HT1080 (cell line): Measurements from ENCODE around the gene SHLD1. TPM values are rescaled to one million over a fixed set of nuclear protein-coding genes. Genes with fewer than 3 reads are reported as not detected.

Experiments
- DNase-seq: peaks from one replicate; pipeline ENCODE4 v3.0.0-alpha.2; 2015; ENCODE audit warnings: low read depth
- total RNA-seq: library from RNA; depleted of rRNA; stranded (reverse); fragments of >200 nt; shearing (Covaris generic); gene quantifications from 2 replicates; pipeline ENCODE4 v1.2.3, GENCODE V29; 2014

Gene SHLD1
- total RNA-seq, 1 experiment from 2014 or later, result 3.6 TPM

- no peak for DNase-seq
These were observed 95.7 kb downstream of the SHLD1 start for GRCh38 chr20:5845681-5846615.

- peak; percentile 76 for DNase-seq
These were observed 98.7 kb downstream of the SHLD1 start for GRCh38 chr20:5848711-5849505.

GRCh38 chr20:5855939-5856338, 105.7 kb downstream of the SHLD1 start:
- no peak for DNase-seq

GRCh38 chr20:5859608-5860007, 109.4 kb downstream of the SHLD1 start:
- peak; percentile 27 for DNase-seq

- no peak for DNase-seq
These were observed 112.5 kb downstream of the SHLD1 start for GRCh38 chr20:5862703-5863039.

- DNase-seq, result peak; percentile 96
These were observed 113.0 kb downstream of the SHLD1 start for GRCh38 chr20:5863040-5863833.

- no peak for DNase-seq
These were observed 114.2 kb downstream of the SHLD1 start for GRCh38 chr20:5864428-5864827.

GRCh38 chr20:5864873-5865587, 114.8 kb downstream of the SHLD1 start:
- DNase-seq, result peak; percentile 64

GRCh38 chr20:5865604-5866003, 115.4 kb downstream of the SHLD1 start:
- DNase-seq, result no peak

GRCh38 chr20:5870568-5870981, 120.4 kb downstream of the SHLD1 start:
- DNase-seq, result no peak

- DNase-seq, result no peak
These were observed 121.5 kb downstream of the SHLD1 start for GRCh38 chr20:5871459-5872410.

GRCh38 chr20:5877128-5877527, 126.9 kb downstream of the SHLD1 start:
- no peak for DNase-seq

- DNase-seq, result no peak
These were observed 130.1 kb downstream of the SHLD1 start for GRCh38 chr20:5880326-5880725.

GRCh38 chr20:5881703-5882102, 131.5 kb downstream of the SHLD1 start:
- DNase-seq, result no peak

- no peak for DNase-seq
These were observed 132.0 kb downstream of the SHLD1 start for GRCh38 chr20:5882166-5882565.

- DNase-seq, result no peak
These were observed 134.5 kb downstream of the SHLD1 start for GRCh38 chr20:5884465-5885335.

GRCh38 chr20:5885866-5886265, 135.7 kb downstream of the SHLD1 start:
- DNase-seq, result no peak

GRCh38 chr20:5886788-5887187, 136.6 kb downstream of the SHLD1 start:
- DNase-seq, result peak; percentile 23

- peak; percentile 23 for DNase-seq
These were observed 137.2 kb downstream of the SHLD1 start for GRCh38 chr20:5887386-5887785.
